Heart left ventricle (tissue), 16 donors: ENCODE results near the gene RTN3. TPM values are rescaled to one million over a fixed set of nuclear protein-coding genes. Genes with fewer than 3 reads are reported as not detected.

Source experiments
- ATAC-seq, 4 donors: fragments of 200-7000 bp; cut with Tn5 transposase; one replicate each; pipeline ENCODE4 v1.9.1; 2020 to 2022; ENCODE audit warnings: moderate library complexity in 4 of 4, mild to moderate bottlenecking in 3 of 4, moderate number of reproducible peaks in 1 of 4
- DNase-seq, 5 donors: peaks; one replicate each; pipeline ENCODE4 v3.0.0-alpha.2; 2020
- H3K27ac ChIP-seq, 12 donors: fragments of 200-600 bp; sonication (generic) in 4 of 12; one replicate each; pipeline versions ENCODE4 v1.5.0 to v1.8.0; 2016 to 2022; ENCODE audit warnings: mild to moderate bottlenecking in 2 of 12
- H3K27me3 ChIP-seq, 9 donors: fragments of 200-600 bp; sonication (generic) in 2 of 9; one replicate each; pipeline versions ENCODE4 v1.5.1 to v1.8.0; 2016 to 2022; ENCODE audit warnings: mild to moderate bottlenecking in 3 of 9
- H3K36me3 ChIP-seq, 9 donors: fragments of 200-600 bp; sonication (generic) in 2 of 9; one replicate each; pipeline versions ENCODE4 v1.5.0 to v1.8.0; 2018 to 2022; ENCODE audit warnings: mild to moderate bottlenecking in 2 of 9
- H3K4me1 ChIP-seq, 12 donors: fragments of 200-600 bp; sonication (generic) in 4 of 12; one replicate each; pipeline versions ENCODE4 v1.5.0 to v1.8.0; 2016 to 2022; ENCODE audit warnings: mild to moderate bottlenecking in 3 of 12
- H3K4me3 ChIP-seq, 12 donors: fragments of 200-600 bp; sonication (generic) in 4 of 12; one replicate each; pipeline versions ENCODE4 v1.5.0 to v1.8.0; 2017 to 2022; ENCODE audit warnings: mild to moderate bottlenecking in 9 of 12, moderate library complexity in 4 of 12
- H3K9me3 ChIP-seq, 12 donors: fragments of 200-600 bp; sonication (generic) in 4 of 12; one replicate each; pipeline versions ENCODE4 v1.5.0 to v1.8.0; 2016 to 2022; ENCODE audit warnings: mild to moderate bottlenecking in 1 of 12
- POLR2A ChIP-seq, 2 donors: fragments of 450-650 bp; IDR thresholded peaks; one replicate each; pipeline ENCODE4 v1.6.1; 2017; ENCODE audit warnings: antibody characterized with exemption in 2 of 2, mild to moderate bottlenecking in 2 of 2, moderate library complexity in 2 of 2
- WGBS, 4 donors: extraction: QIAGEN DNeasy Blood & Tissue Kit in 2 of 4; methylation state at CpG; one replicate each; pipeline versions ENCODE4 v1.1.5 to v1.1.7; 2013 to 2018; 5-methylcytosine and 5-hydroxymethylcytosine counted together
- intact Hi-C, 10 donors: fragments of 100-400 bp; cut with DNase I; formaldehyde crosslinking; loops; one replicate each; pipeline versions ENCODE4 v1.11.1 to v1.14.2; 2022
- polyA plus RNA-seq, 2 donors: library from polyadenylated mRNA; stranded (reverse); fragments of 200-250 nt; gene quantifications; one replicate each; pipeline ENCODE4 v1.2.3, GENCODE V29; 2013
- total RNA-seq, 9 donors: library from RNA; depleted of rRNA in 2 of 9; stranded (reverse); fragments of >200 nt in 2 of 9; fragmentation: NEBNext Ultra II Directional in 3 of 9; extraction: Animal tissue kit (Norgen Biotek cat#: 25700) in 3 of 9; gene quantifications; one replicate each; pipeline versions ENCODE4 v1.1.0 to v1.2.4, GENCODE V29; 2016 to 2023
- TF ChIP-seq, protein P1 (sequence below), 12 donors: fragments of 200-600 bp; sonication (generic) in 4 of 12; IDR thresholded peaks; one replicate each; pipeline versions ENCODE4 v1.5.0 to v1.8.0; 2018 to 2022; ENCODE audit warnings: antibody characterized with exemption in 12 of 12, mild to moderate bottlenecking in 5 of 12
- donor health status: ischemic (EF 13 %, LVEDD 7.1; RV severe dilation, severe dysfunction).
- donor health status: healthy with polysubstance abuse.
- donor health status: DM: no; HTN: yes; CAD: no.
- donor health status: DM: no; HTN: no; CAD: no.
- donor health status: ischemic (EF 25% LVEDD 6.9; RV normal size, moderate dysfunction).
- donor health status: ischemic (EF 25% LVEDD 5.7; RV mildly dilated, moderate dysfunction).
- donor health status: healthy.
- donor health status: DM: yes; HTN: yes; CAD: no.
- donor health status: ischemic (EF 35%, LVEDD 5.7; RV mildly dilated, moderate dysfunction).
- donor health status: nonischemic (EF 11% LVEDD 7.7; RV severe dilation, severe dysfunction).
- donor health status: DM: yes; HTN: yes; CAD: no.
- donor health status: PGD.
- donor health status: ischemic (EF 29% LVEDD 5.4; RV normal size, mild dysfunction).
- donor health status: nonischemic (EF 23%, LVEDD 6.1; RV moderate dilation, normal function).

RTN3 gene
- total and polyA plus RNA-seq, 11 donors, result 31.2 to 82.9 (median 65.9) TPM

DNA sequence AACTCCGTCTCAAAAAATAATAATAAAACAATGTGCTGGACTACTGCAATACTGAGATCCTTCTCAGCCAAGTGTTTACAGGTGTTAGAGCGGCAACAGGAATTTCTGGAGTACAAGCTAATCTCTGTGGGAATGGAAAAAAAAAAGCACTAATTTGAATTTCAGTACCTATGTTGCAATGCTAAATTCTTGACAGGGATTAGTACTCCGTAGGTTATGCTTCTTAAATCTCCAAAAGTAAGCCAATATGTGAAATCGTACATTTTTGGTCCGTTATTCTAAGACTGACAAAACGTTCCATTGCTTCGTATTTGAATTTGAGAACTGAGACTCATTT is 11.2 kb upstream of the RTN3 start:
- Histone ChIP-seq H3K27me3 (no peaks in the 10 kb centered on the region), H3K4me1 (peaks cover 2 to 58% (median 38%) of the 10 kb centered on the region in 12 donors), H3K27ac (peak overlapping the region in 11 of 12 donors; percentile 90 to 99 (median 98)), H3K9me3 (no peaks in the 10 kb centered on the region), H3K36me3 (peaks cover 0 to 10% (median 0%) of the 10 kb centered on the region in 9 donors), H3K4me3 (peak overlapping the region in 11 of 12 donors; percentile 73 to 99 (median 89))
- TF ChIP-seq POLR2A (IDR thresholded peaks at IDR 0.05), result no peak
- TF ChIP-seq, protein P1, sequence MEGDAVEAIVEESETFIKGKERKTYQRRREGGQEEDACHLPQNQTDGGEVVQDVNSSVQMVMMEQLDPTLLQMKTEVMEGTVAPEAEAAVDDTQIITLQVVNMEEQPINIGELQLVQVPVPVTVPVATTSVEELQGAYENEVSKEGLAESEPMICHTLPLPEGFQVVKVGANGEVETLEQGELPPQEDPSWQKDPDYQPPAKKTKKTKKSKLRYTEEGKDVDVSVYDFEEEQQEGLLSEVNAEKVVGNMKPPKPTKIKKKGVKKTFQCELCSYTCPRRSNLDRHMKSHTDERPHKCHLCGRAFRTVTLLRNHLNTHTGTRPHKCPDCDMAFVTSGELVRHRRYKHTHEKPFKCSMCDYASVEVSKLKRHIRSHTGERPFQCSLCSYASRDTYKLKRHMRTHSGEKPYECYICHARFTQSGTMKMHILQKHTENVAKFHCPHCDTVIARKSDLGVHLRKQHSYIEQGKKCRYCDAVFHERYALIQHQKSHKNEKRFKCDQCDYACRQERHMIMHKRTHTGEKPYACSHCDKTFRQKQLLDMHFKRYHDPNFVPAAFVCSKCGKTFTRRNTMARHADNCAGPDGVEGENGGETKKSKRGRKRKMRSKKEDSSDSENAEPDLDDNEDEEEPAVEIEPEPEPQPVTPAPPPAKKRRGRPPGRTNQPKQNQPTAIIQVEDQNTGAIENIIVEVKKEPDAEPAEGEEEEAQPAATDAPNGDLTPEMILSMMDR (IDR thresholded peaks at IDR 0.05), result no peak
- intact Hi-C loops, result loop anchor here in 2 of 10 donors (2.0 kb wide), 2 partner anchors 55 to 69 kb away; partner anchors contain the start of gene PLAAT3 (in 1 of the 2)
- no peak for ATAC-seq
- no peak for DNase-seq
- WGBS, 4 donors, result 52 to 63% (median 56%) methylated on average over 7 of the region's 7 CpGs

DNA sequence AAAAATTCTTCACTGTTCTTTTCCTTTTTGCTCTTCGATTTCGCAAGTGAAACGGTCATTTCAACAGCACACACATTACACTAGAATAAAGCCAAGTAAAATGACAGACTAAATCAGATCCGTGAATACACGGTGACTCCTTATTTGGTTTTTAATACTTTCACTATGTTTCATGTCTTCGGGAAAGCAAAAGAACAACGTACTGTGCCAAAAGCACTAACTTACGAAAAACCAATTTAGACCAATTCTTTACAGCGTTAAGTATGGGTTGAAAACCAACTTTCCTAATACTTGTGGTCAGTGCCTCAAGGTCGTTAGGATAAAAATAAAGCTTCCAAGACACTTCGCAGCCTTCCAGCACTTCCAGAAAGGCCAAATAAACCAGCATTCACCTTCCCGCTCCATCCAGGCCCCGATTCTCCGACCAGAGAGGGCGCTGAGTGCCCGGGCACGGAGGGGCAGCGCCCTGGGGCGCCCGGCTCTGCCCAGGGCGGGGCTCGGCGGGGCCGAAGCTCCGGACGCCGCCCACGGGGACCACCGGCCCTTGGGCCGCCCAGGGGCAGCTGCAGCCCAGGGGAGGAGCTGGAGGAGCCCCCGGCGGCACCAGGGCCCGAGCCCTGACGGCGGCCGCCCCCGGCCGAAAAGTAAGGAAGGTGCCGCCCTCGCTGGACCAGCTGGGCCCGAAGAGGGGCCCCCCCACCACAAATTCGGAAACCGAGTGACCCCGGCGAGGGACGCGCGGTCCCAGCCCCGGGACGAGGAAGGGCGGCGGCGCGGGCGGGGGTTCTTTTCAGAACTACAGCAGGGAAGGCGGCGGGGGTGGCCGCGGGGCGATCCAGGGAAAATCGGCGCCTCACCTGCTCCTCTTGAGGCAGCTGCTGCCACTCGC is 10.6 kb upstream of the RTN3 start:
- peak overlapping the region; percentile 66 to 99 (median 89) for H3K4me3 ChIP-seq
- WGBS, 4 donors, result 3 to 5% (median 5%) methylated on average over 56 to 63 of the region's 63 CpGs
- no peaks in the 10 kb centered on the region for H3K27me3 ChIP-seq
- TF ChIP-seq, protein P1 (IDR thresholded peaks at IDR 0.05), result peak in 11 of 12 donors; percentile 15 to 62 (median 41)
- no peak for TF ChIP-seq POLR2A (IDR thresholded peaks at IDR 0.05)
- peaks cover 2 to 54% (median 38%) of the 10 kb centered on the region in 12 donors for H3K4me1 ChIP-seq
- H3K27ac ChIP-seq, result peak overlapping the region; percentile 90 to 99 (median 98)
- DNase-seq, result peak; percentile 53 to 78 (median 65)
- peaks cover 0 to 10% (median 0%) of the 10 kb centered on the region in 9 donors for H3K36me3 ChIP-seq
- intact Hi-C loops, result loop anchor here in 3 of 10 donors (1.0 to 2.0 kb wide), 3 partner anchors 11 to 68 kb away; partner anchors contain the start of genes RTN3 (in 2 of the 3) and PLAAT3 (in 1 of the 3)
- peak in 3 of 4 donors; percentile 53 to 73 (median 73) for ATAC-seq
- no peaks in the 10 kb centered on the region for H3K9me3 ChIP-seq

DNA sequence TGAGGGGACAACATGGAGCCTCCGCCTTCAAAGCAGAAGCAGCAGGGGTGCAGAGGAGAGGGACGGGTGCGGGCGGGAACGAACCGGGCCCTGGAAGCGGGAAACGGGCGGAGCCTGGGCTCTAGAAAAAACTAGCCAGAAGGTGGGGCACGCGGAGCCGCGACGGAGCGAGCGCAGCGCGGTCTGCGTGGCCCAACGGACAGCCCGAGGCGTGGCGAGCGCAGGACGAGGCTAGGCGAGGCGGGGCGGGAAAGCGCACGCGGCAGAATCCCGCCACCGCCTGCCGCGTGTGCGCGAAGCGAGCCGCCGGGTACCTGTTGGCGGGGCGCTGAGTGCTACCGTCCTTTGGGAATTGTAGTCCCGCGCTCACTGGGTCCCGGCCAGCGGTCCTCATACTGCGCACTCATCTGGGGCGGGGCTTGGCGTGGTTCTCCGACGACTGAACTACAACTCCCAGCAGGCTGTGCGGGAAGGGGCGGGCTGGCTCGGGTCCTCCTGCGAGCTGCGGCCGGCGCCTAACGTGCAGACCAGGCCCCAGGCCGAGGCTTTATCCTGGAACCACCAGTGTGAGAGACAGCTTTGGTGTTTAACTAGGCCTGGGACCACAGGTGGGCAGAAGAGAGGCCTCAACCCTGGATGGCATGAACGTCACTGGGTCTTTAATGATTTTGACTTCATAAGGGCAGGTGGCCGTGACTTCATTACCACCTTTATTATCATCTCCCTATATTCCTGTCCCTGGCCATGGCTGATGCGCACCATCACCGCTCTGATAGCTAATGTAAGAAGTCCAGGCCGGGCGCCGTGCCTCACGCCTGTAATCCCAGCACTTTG is 9.8 kb upstream of the RTN3 start, which contains the start of gene ATL3:
ATL3 (minus strand) TSS at position 55 of the 834 bp plus-strand sequence; CDS start at position 14, 41 bp downstream.
- peaks cover 2 to 48% (median 36%) of the 10 kb centered on the region in 12 donors for H3K4me1 ChIP-seq
- no peaks in the 10 kb centered on the region for H3K9me3 ChIP-seq
- H3K27ac ChIP-seq, result peak within 1 kb of the TSS; percentile 90 to 99 (median 98)
- intact Hi-C loops, result loop anchor here in 3 of 10 donors (1.0 to 2.0 kb wide), 3 partner anchors 10 to 67 kb away; partner anchors contain the start of genes RTN3 (in 2 of the 3) and PLAAT3 (in 1 of the 3)
- peak; percentile 96 to 98 (median 96) for ATAC-seq
- peak in 1 of 2 donors; percentile 71 for TF ChIP-seq POLR2A (IDR thresholded peaks at IDR 0.05)
- TF ChIP-seq, protein P1 (IDR thresholded peaks at IDR 0.05), result peak in 5 of 12 donors; percentile 14 to 41 (median 24)
- peaks cover 0 to 10% (median 0%) of the 10 kb centered on the region in 9 donors for H3K36me3 ChIP-seq
- H3K4me3 ChIP-seq, result peak within 1 kb of the TSS; percentile 66 to 99 (median 89)
- 11 to 17% (median 12%) methylated on average over 44 to 69 of the region's 69 CpGs for WGBS, 4 donors
- no peaks in the 10 kb centered on the region for H3K27me3 ChIP-seq
- peak; percentile 98 for DNase-seq
